Measurements from ENCODE around the gene UNG.
"Not testable (repeated sequence)": the region's sequence is repeated elsewhere in the genome, so short reads cannot be mapped to it uniquely, and the experiment has no call there.

Gene UNG

GRCh38 chr12:109140560-109140959 is 43.2 kb downstream of the UNG start:
- DNase-seq = no peak
- in situ Hi-C loops (cut with HindIII; ENCODE audit: low pct_ligation_motif_present, low pct_unique_long_range_greater_than_20kb, low sequenced_read_pairs) = no loop called here

GRCh38 chr12:109144224-109144623 is 46.8 kb downstream of the UNG start:
- in situ Hi-C loops (cut with HindIII; ENCODE audit: low pct_ligation_motif_present, low pct_unique_long_range_greater_than_20kb, low sequenced_read_pairs) = no loop called here

GRCh38 chr12:109147126-109147525 is 49.7 kb downstream of the UNG start:
- in situ Hi-C loops (cut with HindIII; ENCODE audit: low pct_ligation_motif_present, low pct_unique_long_range_greater_than_20kb, low sequenced_read_pairs); DNase-seq: not testable (repeated sequence)

More at GRCh38 chr12:109144224-109144623, 46.8 kb downstream of the UNG start:
- DNase-seq = no peak

GRCh38 chr12:109147954-109148353 is 50.6 kb downstream of the UNG start:
- in situ Hi-C loops (cut with HindIII; ENCODE audit: low pct_ligation_motif_present, low pct_unique_long_range_greater_than_20kb, low sequenced_read_pairs) = no loop called here
- DNase-seq = no peak

GRCh38 chr12:109150124-109150640 is 52.8 kb downstream of the UNG start:
- DNase-seq = no peak
- in situ Hi-C loops (cut with HindIII; ENCODE audit: low pct_ligation_motif_present, low pct_unique_long_range_greater_than_20kb, low sequenced_read_pairs) = no loop called here

- no peak for DNase-seq
- in situ Hi-C loops (cut with HindIII; ENCODE audit: low pct_ligation_motif_present, low pct_unique_long_range_greater_than_20kb, low sequenced_read_pairs) = no loop called here
These were observed 54.1 kb downstream of the UNG start for GRCh38 chr12:109151457-109151856.

GRCh38 chr12:109153821-109154441 is 56.5 kb downstream of the UNG start:
- in situ Hi-C loops (cut with HindIII; ENCODE audit: low pct_ligation_motif_present, low pct_unique_long_range_greater_than_20kb, low sequenced_read_pairs) = no loop called here
- DNase-seq = no peak

GRCh38 chr12:109154451-109155438 is 57.3 kb downstream of the UNG start:
- DNase-seq = peak; percentile 85

GRCh38 chr12:109156036-109156435 is 58.6 kb downstream of the UNG start:
- DNase-seq = no peak
- in situ Hi-C loops (cut with HindIII; ENCODE audit: low pct_ligation_motif_present, low pct_unique_long_range_greater_than_20kb, low sequenced_read_pairs) = no loop called here

More at GRCh38 chr12:109154451-109155438, 57.3 kb downstream of the UNG start:
- in situ Hi-C loops (cut with HindIII; ENCODE audit: low pct_ligation_motif_present, low pct_unique_long_range_greater_than_20kb, low sequenced_read_pairs) = no loop called here

- in situ Hi-C loops (cut with HindIII; ENCODE audit: low pct_ligation_motif_present, low pct_unique_long_range_greater_than_20kb, low sequenced_read_pairs) = no loop called here
- DNase-seq = no peak
These were observed 59.2 kb downstream of the UNG start for GRCh38 chr12:109156586-109156985.

GRCh38 chr12:109157986-109158385 is 60.6 kb downstream of the UNG start:
- in situ Hi-C loops (cut with HindIII; ENCODE audit: low pct_ligation_motif_present, low pct_unique_long_range_greater_than_20kb, low sequenced_read_pairs) = no loop called here
- DNase-seq = no peak

GRCh38 chr12:109160433-109160832 is 63.0 kb downstream of the UNG start:
- in situ Hi-C loops (cut with HindIII; ENCODE audit: low pct_ligation_motif_present, low pct_unique_long_range_greater_than_20kb, low sequenced_read_pairs) = no loop called here
- no peak for DNase-seq

Measured in ACHN (cell line).